Esophagus muscularis mucosa (tissue), 3 donors: ENCODE results near the gene CDADC1.

Experiments
- CTCF ChIP-seq, 3 experiments: fragments of 200-600 bp in 2 of 3; fragments of 450-650 bp in 1 of 3; sonication (generic) in 2 of 3; IDR thresholded peaks; one replicate each; pipeline ENCODE4 v1.5.1; 2017 to 2019; ENCODE audit warnings: antibody characterized with exemption in 3 of 3, mild to moderate bottlenecking in 2 of 3, moderate library complexity in 1 of 3
- POLR2A ChIP-seq: fragments of 450-650 bp; IDR thresholded peaks from one replicate; pipeline ENCODE4 v1.6.1; 2017; ENCODE audit warnings: antibody characterized with exemption, moderate library complexity, mild to moderate bottlenecking, low read depth
- POLR2AphosphoS5 ChIP-seq, 2 donors: sonication (generic); formaldehyde crosslinking; IDR thresholded peaks; one replicate each; pipeline ENCODE4 v1.6.1; 2017; ENCODE audit warnings: antibody characterized with exemption in 2 of 2

- TF ChIP-seq CTCF (IDR thresholded peaks at IDR 0.05) (no peak), POLR2AphosphoS5 (IDR thresholded peaks at IDR 0.05) (no peak), POLR2A (no peak)
Observed at GRCh38 chr13:49297338-49297737, 49.6 kb downstream of the CDADC1 start.
